ENCODE data around the gene RAB3A. TPM values are rescaled to one million over a fixed set of nuclear protein-coding genes. Genes with fewer than 3 reads are reported as not detected.
A peak's percentile ranks its signal among the peaks of the same experiment; 100 is the strongest.

Gene RAB3A
- total and polyA plus RNA-seq, 2 donors (not counting 3 experiments of a cell fraction or from before 2014, with no cell fraction given): 0.88 to 0.90 TPM

DNA sequence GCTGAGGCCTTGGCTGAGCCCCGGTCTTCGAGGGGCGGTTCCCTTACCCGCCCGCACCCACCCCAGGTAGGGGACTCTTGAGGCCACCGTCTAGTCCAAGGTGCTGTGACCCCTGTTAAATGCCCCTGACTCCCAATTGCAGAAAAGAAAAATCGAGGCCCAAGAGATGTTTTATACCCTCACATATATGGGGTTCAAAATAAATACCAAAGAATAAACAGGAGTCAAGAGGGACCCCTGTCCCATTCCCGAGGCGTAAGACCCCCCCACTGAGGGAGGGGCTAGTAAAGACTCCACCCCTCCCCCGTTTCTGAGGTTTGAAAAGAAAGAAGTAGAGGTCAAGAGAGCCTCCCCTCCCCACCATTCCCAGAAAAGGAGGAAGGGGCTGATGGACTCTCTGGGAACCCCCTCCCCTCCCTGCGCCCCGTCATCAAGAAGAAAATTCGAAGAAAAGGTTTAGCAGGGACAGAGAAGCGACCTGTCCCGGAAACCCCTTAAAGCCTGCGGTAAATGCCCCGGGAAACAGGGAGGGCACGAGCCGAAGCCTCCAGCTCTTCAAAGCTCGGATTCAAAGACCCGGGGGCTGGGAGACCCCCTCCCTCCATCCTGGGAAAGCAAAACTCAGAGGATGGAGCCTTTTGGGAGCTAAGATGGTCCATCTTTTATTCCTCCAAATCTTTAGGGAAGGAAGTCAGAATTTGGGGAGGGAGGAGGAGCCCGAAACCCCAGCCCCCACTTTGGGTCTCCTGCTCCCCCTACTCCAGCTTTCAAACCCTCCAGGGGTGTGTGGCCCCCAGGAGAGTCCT lies 755 bp upstream of the RAB3A start:
- POLR2A ChIA-PET: interaction anchor here (1.1 kb wide), 1 partner anchor 77 kb away, joined by 5 read pairs; the partner anchor contains the start of gene JUND
- FAIRE-seq (no peak), DNase-seq (ENCODE audit: low read depth, low spot score) (no peak)

DNA sequence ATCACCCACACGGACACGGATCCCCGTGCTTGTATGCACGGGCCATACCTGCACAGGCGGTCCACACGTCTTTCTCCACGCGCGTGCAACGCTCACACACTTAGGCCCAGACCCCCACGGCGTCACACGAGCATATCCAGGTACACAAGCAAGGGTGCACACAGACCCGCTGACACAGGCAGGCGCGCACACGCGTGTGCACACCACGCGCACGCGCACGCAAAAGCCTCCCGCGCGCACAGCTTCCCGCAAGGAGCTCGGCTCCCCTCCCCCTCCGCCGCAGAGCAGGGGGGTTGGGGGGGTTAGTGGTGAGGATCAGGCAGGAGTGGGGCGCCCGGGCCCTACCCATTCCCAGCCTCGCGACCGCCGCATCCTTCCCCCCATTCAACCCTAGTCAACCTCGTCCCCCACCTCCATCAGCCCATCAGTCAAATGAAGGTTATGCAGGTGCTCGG lies 407 bp downstream of the RAB3A start:
- BruUV-seq (replicated peaks): no TSS peak
- peak overlapping the region in 2 of 3 experiments; percentile 41 to 46 for H3K4me3 ChIP-seq (replicated peaks in 1 of 3; ENCODE audit: insufficient read depth in 1 of 3, low read depth in 1 of 3, low read length in 3 of 3)

More for the DNA sequence above, 755 bp upstream of the RAB3A start:
- H3K9me3 ChIP-seq (replicated peaks; ENCODE audit: control insufficient read depth, insufficient read depth, low read length): no peaks in the 10 kb centered on the region
- peaks cover 10% of the 10 kb centered on the region for H3K4me1 ChIP-seq (ENCODE audit: control insufficient read depth, extremely low read depth, insufficient read depth, low read length)
- peak overlapping the region; percentile 78 for H2AFZ ChIP-seq (ENCODE audit: low read depth, low read length)
- H3K27me3 ChIP-seq (ENCODE audit: control insufficient read depth in 2 of 2, insufficient read depth in 2 of 2, low read length in 2 of 2): peaks cover 0 to 2% of the 10 kb centered on the region in 2 experiments
- intact Hi-C loops (cut with micrococcal nuclease) (loop anchor here (1.0 to 2.0 kb wide), 3 partner anchors 11 to 119 kb away; partner anchors contain the start of genes LSM4, MPV17L2 and PIK3R2), dilution Hi-C loops (cut with MboI; ENCODE audit: extremely low pct_ligation_motif_present, low sequenced_read_pairs) (no loop called here)
- H3K79me2 ChIP-seq (ENCODE audit: control insufficient read depth, insufficient read depth, low read length): no peaks in the 10 kb centered on the region
- H3K36me3 ChIP-seq (ENCODE audit: control insufficient read depth in 2 of 2, extremely low read depth in 1 of 2, insufficient read depth in 2 of 2, low read length in 2 of 2): no peaks in the 10 kb centered on the region
- CTCF ChIA-PET: interaction anchor here (0.6 to 3.9 kb wide), 12 partner anchors 11 to 206 kb away, joined by 3 to 45 read pairs (median 4); partner anchors contain the start of genes MPV17L2 and PIK3R2
- BruUV-seq (replicated peaks): TSS peak; percentile 77
- H3K9me1 ChIP-seq (replicated peaks; ENCODE audit: control insufficient read depth, extremely low read depth, insufficient read depth, low read length): no peaks in the 10 kb centered on the region
- peak overlapping the region; percentile 87 for H3K4me2 ChIP-seq (ENCODE audit: insufficient read depth, low read length)
- H3K27ac ChIP-seq (ENCODE audit: insufficient read depth, low read depth, low read length): peak overlapping the region; percentile 88
- TF ChIP-seq FOS (IDR thresholded peaks at IDR 0.05; ENCODE audit: borderline replicate concordance, insufficient read depth, low read length): no peak
- TF ChIP-seq POLR2A (IDR thresholded peaks at IDR 0.05; ENCODE audit: low read depth, low read length): peak; percentile 36
- peak overlapping the region; percentile 38 to 81 (median 75) for H3K4me3 ChIP-seq (replicated peaks in 1 of 3; ENCODE audit: insufficient read depth in 1 of 3, low read depth in 1 of 3, low read length in 3 of 3)
- H4K20me1 ChIP-seq (replicated peaks; ENCODE audit: control insufficient read depth, extremely low read depth, insufficient read depth, low read length): no peaks in the 10 kb centered on the region
- peak overlapping the region; percentile 80 for H3K9ac ChIP-seq (replicated peaks; ENCODE audit: extremely low read depth, insufficient read depth, low read length)

More for the DNA sequence above, 407 bp downstream of the RAB3A start:
- ChIA-PET POLR2A (no interaction called here), CTCF (interaction anchor here (0.6 to 3.9 kb wide), 6 partner anchors 9 to 90 kb away, joined by 3 to 45 read pairs (median 16); partner anchors contain the start of gene MPV17L2)
- DNase-seq (ENCODE audit: low read depth, low spot score) (no peak), FAIRE-seq (no peak)
- Histone ChIP-seq H3K27me3 (ENCODE audit: control insufficient read depth in 2 of 2, insufficient read depth in 2 of 2, low read length in 2 of 2) (peaks cover 0 to 2% of the 10 kb centered on the region in 2 experiments), H3K4me2 (ENCODE audit: insufficient read depth, low read length) (peak overlapping the region; percentile 49), H3K27ac (ENCODE audit: insufficient read depth, low read depth, low read length) (no peak overlapping the region), H3K9me3 (replicated peaks; ENCODE audit: control insufficient read depth, insufficient read depth, low read length) (no peaks in the 10 kb centered on the region), H4K20me1 (replicated peaks; ENCODE audit: control insufficient read depth, extremely low read depth, insufficient read depth, low read length) (no peaks in the 10 kb centered on the region), H3K4me1 (ENCODE audit: control insufficient read depth, extremely low read depth, insufficient read depth, low read length) (peaks cover 10% of the 10 kb centered on the region), H2AFZ (ENCODE audit: low read depth, low read length) (peak overlapping the region; percentile 70), H3K9ac (replicated peaks; ENCODE audit: extremely low read depth, insufficient read depth, low read length) (no peak overlapping the region), H3K36me3 (ENCODE audit: control insufficient read depth in 2 of 2, extremely low read depth in 1 of 2, insufficient read depth in 2 of 2, low read length in 2 of 2) (no peaks in the 10 kb centered on the region), H3K79me2 (ENCODE audit: control insufficient read depth, insufficient read depth, low read length) (no peaks in the 10 kb centered on the region), H3K9me1 (replicated peaks; ENCODE audit: control insufficient read depth, extremely low read depth, insufficient read depth, low read length) (no peaks in the 10 kb centered on the region)
- no peak for TF ChIP-seq FOS (IDR thresholded peaks at IDR 0.05; ENCODE audit: borderline replicate concordance, insufficient read depth, low read length)
- dilution Hi-C loops (cut with MboI; ENCODE audit: extremely low pct_ligation_motif_present, low sequenced_read_pairs) (no loop called here), intact Hi-C loops (cut with micrococcal nuclease) (no loop called here)
